A549 (cell line): ENCODE results near the gene TMEM92. TPM values are rescaled to one million over a fixed set of nuclear protein-coding genes. Genes with fewer than 3 reads are reported as not detected.
A peak's percentile ranks its signal among the peaks of the same experiment; 100 is the strongest.

Source experiments
- ATAC-seq, 2 experiments: fragments of 200-7000 bp in 1 of 2; fragments of >200 bp in 1 of 2; cut with Nextera tagmentation in 1 of 2; cut with Tn5 transposase in 1 of 2; 3 replicates each; pipeline versions ENCODE4 v1.8.0 to v1.9.1; 2018 to 2020; ENCODE audit warnings: mild to moderate bottlenecking in 1 of 2, moderate library complexity in 1 of 2
- CTCF ChIA-PET: fragments of 300-600 bp; sonication (Branson Sonifier 250); formaldehyde crosslinking; extraction: SDS; loops from one replicate; lab custom pipeline; 2021; ENCODE audit warnings: antibody characterized with exemption, inconsistent platforms; lab: Yijun Ruan, JAX
- POLR2A ChIA-PET: fragments of 350-600 bp; formaldehyde crosslinking; extraction: SDS; loops from one replicate; lab custom pipeline; 2021; ENCODE audit warnings: antibody characterized with exemption, inconsistent platforms; lab: Yijun Ruan, JAX
- DNase-seq, 2 experiments: peaks; one replicate each; pipeline versions ENCODE4 v3.0.0 to v3.0.0-alpha.2; 2011 to 2016; ENCODE audit warnings: low read depth in 1 of 2, low spot score in 1 of 2
- FAIRE-seq: peaks from 2 replicates; lab custom pipeline; 2011; peaks lifted over from hg19 to GRCh38; lab: Jason Lieb, UNC
- H3K27ac ChIP-seq, 2 experiments: fragments of >200 bp; sonication (Bioruptor Twin); formaldehyde crosslinking; 3 replicates each; pipeline ENCODE4 v1.5.1; 2016 to 2017
- H3K4me1 ChIP-seq: fragments of >200 bp; sonication (Bioruptor Twin); formaldehyde crosslinking; 3 replicates; pipeline ENCODE4 v1.6.1; 2016
- H3K4me2 ChIP-seq: fragments of >200 bp; sonication (Bioruptor Twin); formaldehyde crosslinking; 3 replicates; pipeline ENCODE4 v1.6.1; 2016
- H3K4me3 ChIP-seq: fragments of >200 bp; sonication (Bioruptor Twin); formaldehyde crosslinking; 3 replicates; pipeline ENCODE4 v1.5.1; 2016
- H3K9me3 ChIP-seq: fragments of >200 bp; sonication (Bioruptor Twin); formaldehyde crosslinking; 3 replicates; pipeline ENCODE4 v1.6.1; 2016
- ATOH8 ChIP-seq: fragments of 250-450 bp; sonication (Bioruptor Pico); IDR thresholded peaks from 2 replicates; pipeline ENCODE4 v1.5.0; 2020; ENCODE audit warnings: low read depth, mild to moderate bottlenecking, moderate library complexity
- BCL3 ChIP-seq: fragments of >200 bp; sonication (Bioruptor Twin); formaldehyde crosslinking; IDR thresholded peaks from 3 replicates; pipeline ENCODE4 v1.6.1; 2016
- CBX8 ChIP-seq: fragments of 200-600 bp; sonication (generic); IDR thresholded peaks from 2 replicates; pipeline ENCODE4 v1.6.1; 2016
- E2F6 ChIP-seq: IDR thresholded peaks from 2 replicates; pipeline ENCODE4 v1.6.1; 2012; ENCODE audit warnings: low read depth, borderline replicate concordance
- EHF ChIP-seq: fragments of 250-450 bp; sonication (Bioruptor Pico); IDR thresholded peaks from 2 replicates; pipeline ENCODE4 v1.5.0; 2020; ENCODE audit warnings: mild to moderate bottlenecking
- EP300 ChIP-seq, 2 experiments: fragments of >200 bp; sonication (Bioruptor Twin); formaldehyde crosslinking; IDR thresholded peaks; 2 replicates in 1 of 2; 3 replicates in 1 of 2; pipeline ENCODE4 v1.6.1; 2016 to 2017
- ESRRA ChIP-seq: fragments of 150-350 bp; IDR thresholded peaks from 2 replicates; pipeline ENCODE4 v1.6.1; 2014; ENCODE audit warnings: mild to moderate bottlenecking, low read length, borderline replicate concordance
- HDAC2 ChIP-seq: fragments of 200-600 bp; sonication (generic); IDR thresholded peaks from 2 replicates; pipeline ENCODE4 v1.6.1; 2016
- HES2 ChIP-seq: fragments of >200 bp; sonication (Bioruptor Twin); formaldehyde crosslinking; IDR thresholded peaks from 2 replicates; pipeline ENCODE4 v1.6.1; 2016
- HEYL ChIP-seq: fragments of 250-450 bp; sonication (Bioruptor Pico); IDR thresholded peaks from 2 replicates; pipeline ENCODE4 v1.8.0; 2021; ENCODE audit warnings: mild to moderate bottlenecking, moderate library complexity
- HOXA7 ChIP-seq: fragments of 250-450 bp; sonication (Bioruptor Pico); IDR thresholded peaks from 2 replicates; pipeline ENCODE4 v1.5.0; 2020; ENCODE audit warnings: mild to moderate bottlenecking, moderate library complexity
- MAX ChIP-seq: IDR thresholded peaks from 2 replicates; pipeline ENCODE4 v1.6.1; 2012
- NFE2L2 ChIP-seq: fragments of 150-350 bp; conservative IDR thresholded peaks from 2 replicates; pipeline ENCODE4 v1.6.1; 2014; ENCODE audit warnings: low read length
- NPAS2 ChIP-seq: fragments of 250-450 bp; sonication (Bioruptor Pico); IDR thresholded peaks from 2 replicates; pipeline ENCODE4 v1.8.0; 2022; ENCODE audit warnings: mild to moderate bottlenecking, moderate library complexity, borderline replicate concordance
- NR3C1 ChIP-seq: fragments of >200 bp; sonication (Bioruptor Twin); formaldehyde crosslinking; IDR thresholded peaks from 3 replicates; pipeline ENCODE4 v1.6.1; 2017
- RAD21 ChIP-seq, 2 experiments: fragments of >200 bp in 1 of 2; sonication (Bioruptor Twin) in 1 of 2; formaldehyde crosslinking in 1 of 2; IDR thresholded peaks in 1 of 2; conservative IDR thresholded peaks in 1 of 2; 2 replicates in 1 of 2; 3 replicates in 1 of 2; pipeline ENCODE4 v1.6.1; 2012 to 2018; ENCODE audit warnings: inconsistent platforms in 1 of 2
- RARB ChIP-seq: fragments of 250-450 bp; sonication (Bioruptor Pico); IDR thresholded peaks from 2 replicates; pipeline ENCODE4 v1.8.0; 2021; ENCODE audit warnings: mild to moderate bottlenecking, moderate library complexity
- SMC3 ChIP-seq: fragments of >200 bp; sonication (Bioruptor Twin); formaldehyde crosslinking; IDR thresholded peaks from 3 replicates; pipeline ENCODE4 v1.6.1; 2018; ENCODE audit warnings: inconsistent platforms
- SREBF2 ChIP-seq: fragments of 450-650 bp; IDR thresholded peaks from 2 replicates; pipeline ENCODE4 v1.6.1; 2014; ENCODE audit warnings: mild to moderate bottlenecking, moderate library complexity
- ZNF302 ChIP-seq: fragments of 250-450 bp; sonication (Bioruptor Pico); IDR thresholded peaks from 2 replicates; pipeline ENCODE4 v1.9.0; 2021; ENCODE audit warnings: inconsistent platforms, mild to moderate bottlenecking, moderate library complexity
- ZSCAN20 ChIP-seq: fragments of 250-450 bp; sonication (Bioruptor Pico); IDR thresholded peaks from 2 replicates; pipeline ENCODE4 v1.8.0; 2022; ENCODE audit warnings: mild to moderate bottlenecking, moderate library complexity
- WGBS: methylation state at CpG from one replicate; pipeline ENCODE4 v1.1.6; 2017; ENCODE audit errors: missing lambda C conversion rate; 5-methylcytosine and 5-hydroxymethylcytosine counted together
- polyA plus RNA-seq, 4 experiments: library from polyadenylated mRNA; depleted of rRNA in 3 of 4; stranded (reverse); fragments of >200 nt; fragmentation: RNase III in 1 of 4; extraction: RNeasy Plus Mini Kit Qiagen cat#74134 plus additional on column Dnase treatment in 1 of 4; gene quantifications; 2 replicates in 3 of 4; 3 replicates in 1 of 4; pipeline ENCODE4 v1.2.3, GENCODE V29; 2011 to 2017

TMEM92 gene
- polyA plus RNA-seq, 2 of the 4 experiments (the other 2 are of a cell fraction), result 10.3 to 27.5 TPM

GRCh38 chr17:50303596-50303995 lies 29.3 kb downstream of the TMEM92 start:
- ATAC-seq (no peak), DNase-seq (no peak), FAIRE-seq (no peak)
- H3K4me1 ChIP-seq, result no peaks in the 10 kb centered on the region
- ChIA-PET CTCF (interaction anchor here (1.0 to 46.2 kb wide), 4 partner anchors 9 to 130 kb away, joined by 3 to 1256 read pairs (median 630); partner anchors contain the start of genes COL1A1 and TMEM92), POLR2A (no interaction called here)
- H3K9me3 ChIP-seq, result no peaks in the 10 kb centered on the region
- no peak overlapping the region for H3K27ac ChIP-seq
- no peak overlapping the region for H3K4me3 ChIP-seq
- WGBS, result 83% methylated on average over 4 of the region's 4 CpGs
- TF ChIP-seq RAD21 (conservative IDR thresholded peaks at IDR 0.05 in 1 of 2, IDR thresholded peaks at IDR 0.05 in 1 of 2) (no peak), NFE2L2 (no peak), EHF (CRISPR knock-in tag) (no peak), ATOH8 (CRISPR knock-in tag) (no peak), CBX8 (no peak), MAX (no peak), HEYL (CRISPR knock-in tag) (no peak), HOXA7 (CRISPR knock-in tag) (no peak), BCL3 (no peak), ZSCAN20 (CRISPR knock-in tag) (no peak), NR3C1 (no peak), E2F6 (no peak), HDAC2 (no peak), SMC3 (no peak), ZNF302 (CRISPR knock-in tag) (no peak), SREBF2 (no peak), EP300 (IDR thresholded peaks at IDR 0.05) (no peak), HES2 (no peak)
- no peak overlapping the region for H3K4me2 ChIP-seq

- peak; percentile 19 to 23; a peak in 2 of 6 replicates for ATAC-seq
- Histone ChIP-seq H3K4me2 (no peak overlapping the region), H3K4me3 (no peak overlapping the region), H3K4me1 (no peaks in the 10 kb centered on the region)
- POLR2A ChIA-PET, result no interaction called here
- CTCF ChIA-PET, result interaction anchor here (0.8 to 46.2 kb wide), 6 partner anchors 24 to 143 kb away, joined by 3 to 1256 read pairs (median 3); partner anchors contain the start of genes COL1A1 and TMEM92
- FAIRE-seq, result no peak
- 75% methylated on average over 7 of the region's 7 CpGs for WGBS
- TF ChIP-seq ESRRA, result no peak
- TF ChIP-seq ATOH8 (CRISPR knock-in tag), result no peak
- TF ChIP-seq NPAS2 (CRISPR knock-in tag), result no peak
- no peak for TF ChIP-seq RARB (CRISPR knock-in tag)
- no peak for TF ChIP-seq NFE2L2
- TF ChIP-seq, all 56 proteins: peak for 0
- Histone ChIP-seq H3K27ac (peak overlapping the region in 1 of 2 experiments; percentile 33; a peak in 1 of 6 replicates), H3K9me3 (no peaks in the 10 kb centered on the region)
- DNase-seq, result no peak
Observed at GRCh38 chr17:50304781-50305404, 30.6 kb downstream of the TMEM92 start.
